C4-2B (cell line): ENCODE data around the gene ZC2HC1C.

Experiments
- CTCF ChIP-seq: fragments of 450-650 bp; conservative IDR thresholded peaks from 2 replicates; pipeline ENCODE4 v1.5.1; 2017; ENCODE audit warnings: mild to moderate bottlenecking
- ZFX ChIP-seq: fragments of 450-650 bp; IDR thresholded peaks from 2 replicates; pipeline ENCODE4 v1.6.1; 2017

- TF ChIP-seq ZFX (no peak), CTCF (no peak)
Observed at GRCh38 chr14:75030147-75030546, 39.3 kb upstream of the ZC2HC1C start.
